ENCODE data around the gene PHKA1. TPM values are rescaled to one million over a fixed set of nuclear protein-coding genes. Genes with fewer than 3 reads are reported as not detected.

PHKA1 gene
- total and polyA plus RNA-seq, 4 donors, result 0.57 to 5.5 (median 1.4) TPM

GRCh38 chrX:72652082-72652481 is 62.0 kb downstream of the PHKA1 start:
- H3K4me1 ChIP-seq (ENCODE audit: control insufficient read depth in 4 of 4, insufficient read depth in 4 of 4, low read length in 3 of 4), result no peaks in the 10 kb centered on the region
- H3K9ac ChIP-seq (ENCODE audit: low read depth in 1 of 2, low read length in 2 of 2), result no peak overlapping the region
- no peak for DNase-seq (ENCODE audit: low spot score)
- H3K9me3 ChIP-seq (ENCODE audit: control insufficient read depth in 4 of 4, low read length in 3 of 4), result no peaks in the 10 kb centered on the region
- no peak overlapping the region for H3K27ac ChIP-seq (ENCODE audit: low read depth in 1 of 2, low read length in 2 of 2)
- 83% methylated on average over 1 of the region's 1 CpG for WGBS
- no peaks in the 10 kb centered on the region for H3K27me3 ChIP-seq (ENCODE audit: control insufficient read depth in 4 of 4, insufficient read depth in 4 of 4, low read length in 3 of 4)
- no peak for TF ChIP-seq RAD21 (IDR thresholded peaks at IDR 0.05)
- TF ChIP-seq ATF3 (IDR thresholded peaks at IDR 0.05), result no peak
- no peak for TF ChIP-seq FOXA2 (IDR thresholded peaks at IDR 0.05)
- TF ChIP-seq RXRA (IDR thresholded peaks at IDR 0.05), result no peak
- TF ChIP-seq CTCF (IDR thresholded peaks at IDR 0.05; ENCODE audit: low read depth, low read length, missing input control), result no peak
- TF ChIP-seq YY1 (IDR thresholded peaks at IDR 0.05), result no peak
- no peak for TF ChIP-seq ZBTB33 (IDR thresholded peaks at IDR 0.05)
- TF ChIP-seq JUND (IDR thresholded peaks at IDR 0.05), result no peak
- TF ChIP-seq MAX (IDR thresholded peaks at IDR 0.05), result no peak
- TF ChIP-seq SP1 (IDR thresholded peaks at IDR 0.05), result no peak
- no peaks in the 10 kb centered on the region for H3K36me3 ChIP-seq (ENCODE audit: control insufficient read depth in 4 of 4, insufficient read depth in 3 of 4, low read depth in 1 of 4, low read length in 3 of 4)
- no peak overlapping the region for H3K4me3 ChIP-seq (ENCODE audit: low read depth in 1 of 3, low read length in 3 of 3)

- Histone ChIP-seq H3K9me3 (ENCODE audit: control insufficient read depth in 4 of 4, low read length in 3 of 4) (no peaks in the 10 kb centered on the region), H3K27me3 (ENCODE audit: control insufficient read depth in 4 of 4, insufficient read depth in 4 of 4, low read length in 3 of 4) (peaks cover 0 to 4% (median 0%) of the 10 kb centered on the region in 4 donors), H3K4me1 (ENCODE audit: control insufficient read depth in 4 of 4, insufficient read depth in 4 of 4, low read length in 3 of 4) (no peaks in the 10 kb centered on the region), H3K4me3 (ENCODE audit: low read depth in 1 of 3, low read length in 3 of 3) (no peak overlapping the region), H3K36me3 (ENCODE audit: control insufficient read depth in 4 of 4, insufficient read depth in 3 of 4, low read depth in 1 of 4, low read length in 3 of 4) (no peaks in the 10 kb centered on the region), H3K27ac (ENCODE audit: low read depth in 1 of 2, low read length in 2 of 2) (no peak overlapping the region), H3K9ac (ENCODE audit: low read depth in 1 of 2, low read length in 2 of 2) (no peak overlapping the region)
- no peak for DNase-seq (ENCODE audit: low spot score)
- TF ChIP-seq ZBTB33 (IDR thresholded peaks at IDR 0.05) (no peak), NR2F2 (IDR thresholded peaks at IDR 0.05) (no peak), HNF4G (IDR thresholded peaks at IDR 0.05) (no peak), REST (IDR thresholded peaks at IDR 0.05) (no peak), HNF4A (conservative IDR thresholded peaks at IDR 0.05) (no peak), EGR1 (IDR thresholded peaks at IDR 0.05; ENCODE audit: low read depth in 2 of 2) (no peak)
- WGBS, result 89% methylated on average over 2 of the region's 2 CpGs
Observed at GRCh38 chrX:72644946-72645345, 69.2 kb downstream of the PHKA1 start.

Measured in liver (tissue), 9 donors.